Measurements from ENCODE around the gene IL18.
A peak's percentile ranks its signal among the peaks of the same experiment; 100 is the strongest.
"Not testable (repeated sequence)": the region's sequence is repeated elsewhere in the genome, so short reads cannot be mapped to it uniquely, and the experiment has no call there.

The IL18 gene

GRCh38 chr11:112163875-112164685 lies at the start of gene IL18:
TSS of gene IL18 (minus strand) at chr11:112164094. CDS start at chr11:112155053, 9,041 bp downstream.
- DNase-seq (ENCODE audit: low spot score) = no peak

DNA sequence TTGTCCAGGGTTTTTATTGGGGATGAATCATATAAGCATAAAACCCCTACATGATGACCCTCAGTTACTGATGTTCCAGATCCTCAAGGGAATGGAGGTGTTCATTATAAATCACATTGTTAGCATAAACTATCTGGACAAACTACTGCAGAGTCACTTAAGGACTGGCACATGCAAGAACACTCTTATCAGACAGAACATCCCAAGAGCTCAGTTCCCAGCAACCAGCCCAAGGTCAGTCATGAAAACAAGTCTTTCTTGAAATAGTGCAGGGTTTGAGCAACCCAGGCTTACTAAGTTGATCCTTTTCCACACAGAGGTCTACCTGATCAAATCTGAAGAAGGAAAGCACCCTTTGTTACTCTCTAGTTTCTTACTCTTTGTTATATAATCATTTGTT lies 48.8 kb upstream of the IL18 start:
- no peak for DNase-seq (ENCODE audit: low spot score)

GRCh38 chr11:112212290-112212689 lies 48.4 kb upstream of the IL18 start:
- DNase-seq (ENCODE audit: low spot score) = no peak

DNA sequence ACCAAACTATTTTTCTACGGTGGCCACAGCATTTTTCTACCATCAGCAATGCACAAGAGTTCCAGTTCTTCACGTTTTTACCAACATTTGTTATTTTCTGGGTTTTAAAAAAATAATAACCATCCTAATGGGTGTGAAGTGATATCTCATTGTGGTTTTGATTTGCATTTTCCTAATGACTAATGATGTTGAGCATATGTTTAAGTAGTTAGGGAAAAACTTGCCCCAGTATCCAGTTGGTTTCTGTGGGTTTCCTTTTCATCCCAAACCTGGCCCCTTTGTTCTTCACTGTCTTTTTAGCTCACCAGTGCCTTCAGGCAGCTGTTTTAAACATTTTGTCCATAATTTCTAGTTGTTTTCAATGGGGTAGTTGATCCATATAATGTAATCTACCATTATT lies 47.6 kb upstream of the IL18 start:
- no peak for DNase-seq (ENCODE audit: low spot score)

- DNase-seq (ENCODE audit: low spot score) = no peak
Measured at GRCh38 chr11:112210890-112211289, 47.0 kb upstream of the IL18 start.

- DNase-seq (ENCODE audit: low spot score) = no peak
Measured at GRCh38 chr11:112206071-112206470, 42.2 kb upstream of the IL18 start.

GRCh38 chr11:112200252-112200651 lies 36.4 kb upstream of the IL18 start:
- DNase-seq (ENCODE audit: low spot score) = no peak

GRCh38 chr11:112199101-112199500 lies 35.2 kb upstream of the IL18 start:
- DNase-seq (ENCODE audit: low spot score) = not testable (repeated sequence)

DNA sequence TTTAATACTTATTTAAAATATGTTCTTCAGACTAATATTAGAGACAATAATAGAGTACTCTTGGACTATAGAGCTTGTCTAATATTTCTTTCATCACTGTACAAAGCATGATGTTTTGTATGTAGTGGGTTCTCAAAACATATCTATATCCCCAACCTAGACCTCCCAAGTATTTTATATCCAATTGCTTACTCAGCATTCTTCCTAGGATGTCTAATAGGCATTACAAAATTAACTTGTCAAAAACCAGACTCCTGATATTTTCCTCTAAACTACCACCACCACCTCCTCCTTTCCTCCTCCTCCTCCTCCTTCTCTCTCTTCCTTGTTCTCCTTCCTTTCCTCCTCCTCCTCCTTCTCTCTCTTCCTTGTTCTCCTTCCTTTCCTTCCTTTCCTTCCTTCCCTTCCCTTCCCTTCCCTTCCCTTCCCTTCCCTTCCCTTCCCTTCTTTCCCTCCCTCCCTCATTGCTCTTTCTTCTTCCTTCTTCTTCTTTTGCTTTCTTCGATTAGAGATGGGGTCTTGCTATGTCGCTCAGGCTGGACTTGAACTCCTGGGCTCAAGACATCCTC lies 32.7 kb upstream of the IL18 start:
- DNase-seq (ENCODE audit: low spot score) = no peak

GRCh38 chr11:112195951-112196351 lies 32.1 kb upstream of the IL18 start:
- DNase-seq (ENCODE audit: low spot score) = no peak

DNA sequence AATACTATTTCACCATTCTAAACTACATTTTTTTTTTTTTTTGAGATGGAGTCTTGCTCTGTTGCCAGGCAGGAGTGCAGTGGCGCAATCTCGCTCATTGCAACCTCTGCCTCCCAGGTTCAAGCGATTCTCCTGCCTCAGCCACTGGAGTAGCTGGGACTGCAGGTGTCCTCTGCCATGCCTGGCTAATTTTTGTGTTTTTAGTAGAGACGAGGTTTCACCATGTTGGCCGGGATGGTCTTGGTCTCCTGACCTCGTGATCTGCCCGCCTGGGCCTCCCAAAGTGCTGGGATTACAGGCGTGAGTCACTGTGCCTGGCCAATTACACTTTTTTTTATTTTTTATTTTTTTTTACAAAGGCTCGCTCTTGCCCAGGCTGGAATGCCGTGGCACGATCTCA lies 31.2 kb upstream of the IL18 start:
- DNase-seq (ENCODE audit: low spot score) = not testable (repeated sequence)

DNA sequence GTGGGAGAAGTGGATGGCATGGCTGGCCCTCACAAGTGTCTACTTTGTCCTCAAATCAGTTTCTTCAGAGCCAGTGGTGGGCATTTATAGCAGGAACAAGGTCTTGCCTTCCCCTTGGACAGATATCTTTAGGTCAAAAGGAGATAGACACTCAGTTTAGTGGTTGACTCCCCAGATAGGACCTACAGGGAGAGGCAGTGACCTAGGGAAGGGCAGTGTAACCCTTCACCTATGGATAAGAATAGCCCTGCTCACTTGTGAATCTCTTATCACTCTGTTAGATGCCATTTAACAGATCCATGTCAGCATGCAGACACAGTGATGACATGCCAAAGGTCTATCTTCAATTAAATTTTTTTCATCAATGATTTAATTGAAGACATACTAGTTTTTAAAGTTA lies 22.4 kb upstream of the IL18 start:
- DNase-seq (ENCODE audit: low spot score) = no peak

DNA sequence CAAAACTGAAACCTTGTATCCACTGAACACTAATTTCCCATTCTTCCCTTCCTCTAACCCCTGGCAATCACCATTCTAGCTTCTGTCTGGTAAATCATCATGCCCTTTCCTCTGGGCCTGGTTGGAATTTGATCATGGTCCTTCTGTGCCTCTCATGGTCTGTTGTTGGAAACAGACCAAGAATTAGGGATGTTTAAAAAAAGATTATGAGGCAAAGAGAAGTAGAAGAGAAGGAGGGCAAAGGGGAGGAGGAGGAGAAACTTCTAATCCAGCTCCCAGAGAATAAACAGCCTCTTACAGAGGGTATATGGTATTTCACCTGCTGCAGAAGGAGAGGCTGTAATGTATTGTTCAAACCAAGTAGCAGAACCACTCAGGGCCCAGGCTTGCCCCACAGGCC lies 22.0 kb upstream of the IL18 start:
- DNase-seq (ENCODE audit: low spot score) = no peak

GRCh38 chr11:112182867-112183266 lies 19.0 kb upstream of the IL18 start:
- DNase-seq (ENCODE audit: low spot score) = no peak

DNA sequence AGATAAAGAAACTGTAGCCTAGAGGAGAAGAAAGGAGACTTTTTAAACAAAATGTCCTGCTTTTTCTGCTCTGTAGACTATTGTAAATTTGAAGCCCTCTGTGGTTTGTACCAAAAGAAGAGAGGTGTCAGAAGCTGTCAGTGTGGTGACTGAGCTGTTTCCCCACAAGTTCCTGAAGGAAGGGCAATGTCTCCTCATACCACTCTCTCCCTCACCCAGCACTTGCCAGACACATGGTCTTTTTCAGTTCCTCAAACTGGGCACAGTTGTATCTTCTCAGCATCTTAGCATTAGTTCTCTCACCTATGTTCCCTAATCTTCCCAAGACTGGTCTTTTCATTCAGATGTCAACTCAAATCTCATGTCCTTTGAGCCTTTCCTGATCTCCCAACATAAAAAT lies 15.7 kb upstream of the IL18 start:
- peak; percentile 84 for DNase-seq (ENCODE audit: low spot score)

GRCh38 chr11:112178936-112179335 lies 15.0 kb upstream of the IL18 start:
- DNase-seq (ENCODE audit: low spot score) = no peak

- no peak for DNase-seq (ENCODE audit: low spot score)
Measured at GRCh38 chr11:112178428-112178827, 14.5 kb upstream of the IL18 start.

GRCh38 chr11:112177589-112177988 lies 13.7 kb upstream of the IL18 start:
- no peak for DNase-seq (ENCODE audit: low spot score)

- no peak for DNase-seq (ENCODE audit: low spot score)
Measured at GRCh38 chr11:112176077-112176476, 12.2 kb upstream of the IL18 start.

GRCh38 chr11:112175599-112175952 lies 11.7 kb upstream of the IL18 start:
- no peak for DNase-seq (ENCODE audit: low spot score)

GRCh38 chr11:112174789-112175598 lies 11.1 kb upstream of the IL18 start, which contains the start of gene BCO2:
TSS of gene BCO2 (plus strand) at chr11:112175512. CDS start at chr11:112175602, 90 bp downstream.
- DNase-seq (ENCODE audit: low spot score) = peak; percentile 95

DNA sequence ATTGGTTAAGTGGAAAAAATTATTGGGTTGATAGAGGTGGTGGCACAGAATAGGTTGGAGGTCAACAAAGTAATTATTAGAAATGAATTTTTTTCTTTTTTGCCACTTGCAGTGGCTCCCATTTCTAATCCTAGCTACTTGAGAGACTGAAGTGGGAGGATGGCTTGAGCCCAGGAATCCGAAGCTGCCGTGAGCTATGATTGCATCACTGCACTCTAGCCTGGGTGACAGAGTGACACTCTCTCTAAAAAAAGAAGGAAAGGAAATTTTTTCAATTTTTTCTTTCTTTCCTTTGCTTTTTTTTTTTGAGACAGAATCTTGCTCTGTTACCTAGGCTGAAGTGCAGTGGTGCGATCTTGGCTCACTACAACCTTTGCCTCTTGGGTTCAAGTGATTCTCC lies 9.3 kb upstream of the IL18 start:
- DNase-seq (ENCODE audit: low spot score) = no peak

Measured in pons (tissue), 1 donor.